ENCODE data around the gene SRC. TPM values are rescaled to one million over a fixed set of nuclear protein-coding genes. Genes with fewer than 3 reads are reported as not detected.
A peak's percentile ranks its signal among the peaks of the same experiment; 100 is the strongest.

Gene SRC
- total and polyA plus RNA-seq, 2 donors, result 4.4 to 14.5 TPM

GRCh38 chr20:37311710-37312355 lies 34.1 kb upstream of the SRC start:
- Histone ChIP-seq H3K27me3 (ENCODE audit: control insufficient read depth in 2 of 2, insufficient read depth in 1 of 2, low read length in 1 of 2) (no peaks in the 10 kb centered on the region), H3K27ac (ENCODE audit: low read depth in 1 of 2, low read length in 1 of 2) (no peak overlapping the region), H3K4me3 (ENCODE audit: low read length in 2 of 2) (no peak overlapping the region), H3K4me1 (ENCODE audit: control insufficient read depth in 2 of 2, insufficient read depth in 2 of 2, low read length in 2 of 2) (peaks cover 13 to 28% of the 10 kb centered on the region in 2 donors), H3K9me3 (ENCODE audit: control insufficient read depth in 2 of 2, insufficient read depth in 1 of 2, low read length in 1 of 2) (no peaks in the 10 kb centered on the region), H3K36me3 (ENCODE audit: control insufficient read depth in 2 of 2, insufficient read depth in 2 of 2, low read length in 1 of 2) (peaks cover 36 to 41% of the 10 kb centered on the region in 2 donors)
- WGBS, result 96% methylated on average over 17 of the region's 17 CpGs
- no peak for DNase-seq (ENCODE audit: low read depth in 6 of 9, low spot score in 9 of 9)

GRCh38 chr20:37313546-37314091 lies 32.3 kb upstream of the SRC start:
- no peaks in the 10 kb centered on the region for H3K9me3 ChIP-seq (ENCODE audit: control insufficient read depth in 2 of 2, insufficient read depth in 1 of 2, low read length in 1 of 2)
- no peak for DNase-seq (ENCODE audit: low read depth in 6 of 9, low spot score in 9 of 9)
- 97% methylated on average over 8 of the region's 8 CpGs for WGBS
- H3K4me3 ChIP-seq (ENCODE audit: low read length in 2 of 2), result no peak overlapping the region
- H3K27ac ChIP-seq (ENCODE audit: low read depth in 1 of 2, low read length in 1 of 2), result no peak overlapping the region
- H3K4me1 ChIP-seq (ENCODE audit: control insufficient read depth in 2 of 2, insufficient read depth in 2 of 2, low read length in 2 of 2), result peaks cover 31 to 43% of the 10 kb centered on the region in 2 donors
- H3K36me3 ChIP-seq (ENCODE audit: control insufficient read depth in 2 of 2, insufficient read depth in 2 of 2, low read length in 1 of 2), result peaks cover 29 to 32% of the 10 kb centered on the region in 2 donors
- H3K27me3 ChIP-seq (ENCODE audit: control insufficient read depth in 2 of 2, insufficient read depth in 1 of 2, low read length in 1 of 2), result no peaks in the 10 kb centered on the region

- no peaks in the 10 kb centered on the region for H3K27me3 ChIP-seq (ENCODE audit: control insufficient read depth in 2 of 2, insufficient read depth in 1 of 2, low read length in 1 of 2)
- H3K4me3 ChIP-seq (ENCODE audit: low read length in 2 of 2), result no peak overlapping the region
- DNase-seq (ENCODE audit: low read depth in 6 of 9, low spot score in 9 of 9), result no peak
- WGBS, result 100% methylated on average over 4 of the region's 4 CpGs
- H3K4me1 ChIP-seq (ENCODE audit: control insufficient read depth in 2 of 2, insufficient read depth in 2 of 2, low read length in 2 of 2), result peaks cover 31 to 48% of the 10 kb centered on the region in 2 donors
- peaks cover 24 to 27% of the 10 kb centered on the region in 2 donors for H3K36me3 ChIP-seq (ENCODE audit: control insufficient read depth in 2 of 2, insufficient read depth in 2 of 2, low read length in 1 of 2)
- no peak overlapping the region for H3K27ac ChIP-seq (ENCODE audit: low read depth in 1 of 2, low read length in 1 of 2)
- no peaks in the 10 kb centered on the region for H3K9me3 ChIP-seq (ENCODE audit: control insufficient read depth in 2 of 2, insufficient read depth in 1 of 2, low read length in 1 of 2)
Observed at GRCh38 chr20:37314099-37314498, 31.8 kb upstream of the SRC start.

GRCh38 chr20:37314617-37315016 lies 31.3 kb upstream of the SRC start:
- DNase-seq (ENCODE audit: low read depth in 6 of 9, low spot score in 9 of 9), result no peak
- Histone ChIP-seq H3K27ac (ENCODE audit: low read depth in 1 of 2, low read length in 1 of 2) (peak overlapping the region in 1 of 2 donors; percentile 26), H3K9me3 (ENCODE audit: control insufficient read depth in 2 of 2, insufficient read depth in 1 of 2, low read length in 1 of 2) (no peaks in the 10 kb centered on the region), H3K27me3 (ENCODE audit: control insufficient read depth in 2 of 2, insufficient read depth in 1 of 2, low read length in 1 of 2) (no peaks in the 10 kb centered on the region), H3K36me3 (ENCODE audit: control insufficient read depth in 2 of 2, insufficient read depth in 2 of 2, low read length in 1 of 2) (peaks cover 19 to 22% of the 10 kb centered on the region in 2 donors), H3K4me1 (ENCODE audit: control insufficient read depth in 2 of 2, insufficient read depth in 2 of 2, low read length in 2 of 2) (peaks cover 31 to 52% of the 10 kb centered on the region in 2 donors), H3K4me3 (ENCODE audit: low read length in 2 of 2) (no peak overlapping the region)
- 94% methylated on average over 7 of the region's 7 CpGs for WGBS

- no peak for DNase-seq (ENCODE audit: low read depth in 6 of 9, low spot score in 9 of 9)
- Histone ChIP-seq H3K27ac (ENCODE audit: low read depth in 1 of 2, low read length in 1 of 2) (peak overlapping the region in 1 of 2 donors; percentile 84), H3K4me3 (ENCODE audit: low read length in 2 of 2) (no peak overlapping the region), H3K9me3 (ENCODE audit: control insufficient read depth in 2 of 2, insufficient read depth in 1 of 2, low read length in 1 of 2) (no peaks in the 10 kb centered on the region), H3K27me3 (ENCODE audit: control insufficient read depth in 2 of 2, insufficient read depth in 1 of 2, low read length in 1 of 2) (no peaks in the 10 kb centered on the region), H3K36me3 (ENCODE audit: control insufficient read depth in 2 of 2, insufficient read depth in 2 of 2, low read length in 1 of 2) (peaks cover 15 to 18% of the 10 kb centered on the region in 2 donors), H3K4me1 (ENCODE audit: control insufficient read depth in 2 of 2, insufficient read depth in 2 of 2, low read length in 2 of 2) (peaks cover 31 to 52% of the 10 kb centered on the region in 2 donors)
- 97% methylated on average over 12 of the region's 12 CpGs for WGBS
Observed at GRCh38 chr20:37315021-37315451, 30.9 kb upstream of the SRC start.

GRCh38 chr20:37315452-37316110 lies 30.4 kb upstream of the SRC start:
- H3K4me1 ChIP-seq (ENCODE audit: control insufficient read depth in 2 of 2, insufficient read depth in 2 of 2, low read length in 2 of 2), result peaks cover 31 to 52% of the 10 kb centered on the region in 2 donors
- DNase-seq (ENCODE audit: low read depth in 6 of 9, low spot score in 9 of 9), result peak in 1 of 9 donors; percentile 26
- WGBS, result 77% methylated on average over 13 of the region's 13 CpGs
- H3K27ac ChIP-seq (ENCODE audit: low read depth in 1 of 2, low read length in 1 of 2), result peak overlapping the region; percentile 75 to 84
- H3K36me3 ChIP-seq (ENCODE audit: control insufficient read depth in 2 of 2, insufficient read depth in 2 of 2, low read length in 1 of 2), result peaks cover 9 to 12% of the 10 kb centered on the region in 2 donors
- H3K4me3 ChIP-seq (ENCODE audit: low read length in 2 of 2), result no peak overlapping the region
- H3K9me3 ChIP-seq (ENCODE audit: control insufficient read depth in 2 of 2, insufficient read depth in 1 of 2, low read length in 1 of 2), result no peaks in the 10 kb centered on the region
- no peaks in the 10 kb centered on the region for H3K27me3 ChIP-seq (ENCODE audit: control insufficient read depth in 2 of 2, insufficient read depth in 1 of 2, low read length in 1 of 2)

GRCh38 chr20:37316116-37316774 lies 29.7 kb upstream of the SRC start:
- peak in 8 of 9 donors; percentile 47 to 87 (median 66) for DNase-seq (ENCODE audit: low read depth in 6 of 9, low spot score in 9 of 9)
- Histone ChIP-seq H3K4me3 (ENCODE audit: low read length in 2 of 2) (no peak overlapping the region), H3K27me3 (ENCODE audit: control insufficient read depth in 2 of 2, insufficient read depth in 1 of 2, low read length in 1 of 2) (no peaks in the 10 kb centered on the region), H3K9me3 (ENCODE audit: control insufficient read depth in 2 of 2, insufficient read depth in 1 of 2, low read length in 1 of 2) (no peaks in the 10 kb centered on the region), H3K27ac (ENCODE audit: low read depth in 1 of 2, low read length in 1 of 2) (peak overlapping the region; percentile 75 to 84), H3K4me1 (ENCODE audit: control insufficient read depth in 2 of 2, insufficient read depth in 2 of 2, low read length in 2 of 2) (peaks cover 31 to 52% of the 10 kb centered on the region in 2 donors), H3K36me3 (ENCODE audit: control insufficient read depth in 2 of 2, insufficient read depth in 2 of 2, low read length in 1 of 2) (peaks cover 4 to 12% of the 10 kb centered on the region in 2 donors)
- whole genome bisulfite sequencing, result 33% methylated on average over 15 of the region's 15 CpGs

- H3K4me1 ChIP-seq (ENCODE audit: control insufficient read depth in 2 of 2, insufficient read depth in 2 of 2, low read length in 2 of 2), result peaks cover 31 to 52% of the 10 kb centered on the region in 2 donors
- WGBS, result 77% methylated on average over 5 of the region's 5 CpGs
- H3K27ac ChIP-seq (ENCODE audit: low read depth in 1 of 2, low read length in 1 of 2), result peak overlapping the region; percentile 75 to 84
- H3K9me3 ChIP-seq (ENCODE audit: control insufficient read depth in 2 of 2, insufficient read depth in 1 of 2, low read length in 1 of 2), result no peaks in the 10 kb centered on the region
- no peak overlapping the region for H3K4me3 ChIP-seq (ENCODE audit: low read length in 2 of 2)
- H3K36me3 ChIP-seq (ENCODE audit: control insufficient read depth in 2 of 2, insufficient read depth in 2 of 2, low read length in 1 of 2), result peaks cover 4 to 12% of the 10 kb centered on the region in 2 donors
- DNase-seq (ENCODE audit: low read depth in 6 of 9, low spot score in 9 of 9), result no peak
- no peaks in the 10 kb centered on the region for H3K27me3 ChIP-seq (ENCODE audit: control insufficient read depth in 2 of 2, insufficient read depth in 1 of 2, low read length in 1 of 2)
Observed at GRCh38 chr20:37316775-37317170, 29.2 kb upstream of the SRC start.

All from thymus (tissue), 11 donors.